Fibroblast of lung (primary cell): ENCODE results near the gene CDC42SE2. TPM values are rescaled to one million over a fixed set of nuclear protein-coding genes. Genes with fewer than 3 reads are reported as not detected.
"Not testable (repeated sequence)": the region's sequence is repeated elsewhere in the genome, so short reads cannot be mapped to it uniquely, and the experiment has no call there.

Experiments
- DNase-seq, 2 donors: peaks; one replicate each; pipeline versions ENCODE4 v3.0.0 to v3.0.0-alpha.2; 2010; ENCODE audit warnings: low read depth in 2 of 2
- H2AFZ ChIP-seq: 2 replicates; pipeline ENCODE4 v1.5.1; 2012; ENCODE audit warnings: low read length, control low read depth, inconsistent platforms
- H3K27ac ChIP-seq: 2 replicates; pipeline ENCODE4 v1.5.1; 2011; ENCODE audit warnings: low read length, control low read depth; ENCODE audit not compliant: insufficient read depth
- H3K27me3 ChIP-seq: 2 replicates; pipeline ENCODE4 v1.5.1; 2011; ENCODE audit warnings: mild to moderate bottlenecking, low read length; ENCODE audit not compliant: control insufficient read depth, insufficient read depth
- H3K36me3 ChIP-seq: 2 replicates; pipeline ENCODE4 v1.5.1; 2011; ENCODE audit warnings: low read length; ENCODE audit not compliant: control insufficient read depth, insufficient read depth
- H3K4me1 ChIP-seq: 2 replicates; pipeline ENCODE4 v1.5.1; 2011; ENCODE audit warnings: low read length; ENCODE audit not compliant: control insufficient read depth, insufficient read depth; ENCODE audit errors: extremely low read depth
- H3K4me2 ChIP-seq: 2 replicates; pipeline ENCODE4 v1.5.1; 2011; ENCODE audit warnings: low read length, control low read depth; ENCODE audit not compliant: insufficient read depth; ENCODE audit errors: extremely low read depth
- H3K4me3 ChIP-seq, 4 experiments: fragments of 200-600 bp in 1 of 4; sonication (generic) in 1 of 4; replicated peaks in 1 of 4; 2 replicates each; pipeline ENCODE4 v1.5.1; 2011 to 2016; ENCODE audit warnings: low read length in 4 of 4, low read depth in 3 of 4, mild to moderate bottlenecking in 3 of 4, control low read depth in 2 of 4, inconsistent platforms in 1 of 4, mixed read lengths in 1 of 4; ENCODE audit not compliant: insufficient read depth in 1 of 4; ENCODE audit errors: control extremely low read depth in 1 of 4
- H3K79me2 ChIP-seq: 2 replicates; pipeline ENCODE4 v1.5.1; 2012; ENCODE audit warnings: mild to moderate bottlenecking, low read length, inconsistent platforms; ENCODE audit not compliant: control insufficient read depth, insufficient read depth
- H3K9ac ChIP-seq: 2 replicates; pipeline ENCODE4 v1.5.1; 2011; ENCODE audit warnings: mild to moderate bottlenecking, low read length, control low read depth; ENCODE audit not compliant: insufficient read depth
- H3K9me3 ChIP-seq: 2 replicates; pipeline ENCODE4 v1.5.1; 2012; ENCODE audit warnings: low read depth, low read length; ENCODE audit not compliant: control insufficient read depth, insufficient read depth
- H4K20me1 ChIP-seq: 2 replicates; pipeline ENCODE4 v1.5.1; 2011; ENCODE audit warnings: low read length; ENCODE audit not compliant: control insufficient read depth, insufficient read depth; ENCODE audit errors: extremely low read depth
- EZH2 ChIP-seq: IDR thresholded peaks from 2 replicates; pipeline ENCODE4 v1.5.1; 2012; ENCODE audit warnings: low read length, control low read depth, mild to moderate bottlenecking; ENCODE audit errors: missing control alignments
- polyA plus RNA-seq, 2 donors: library from polyadenylated mRNA; depleted of rRNA in 1 of 2; stranded (reverse) in 1 of 2; unstranded in 1 of 2; fragments of >200 nt; gene quantifications; 2 replicates each; pipeline ENCODE4 v1.2.1, GENCODE V29; 2011 to 2012; ENCODE audit warnings: missing spikeins in 1 of 2
- total RNA-seq: library from RNA; depleted of rRNA; stranded (reverse); fragments of >200 nt; gene quantifications from 2 replicates; pipeline ENCODE4 v1.2.1, GENCODE V29; 2014
- TF ChIP-seq, protein P1 (sequence below), 2 donors: IDR thresholded peaks in 1 of 2; conservative IDR thresholded peaks in 1 of 2; 1 replicate in 1 of 2; 2 replicates in 1 of 2; pipeline ENCODE4 v1.5.1; 2011 to 2012; ENCODE audit warnings: low read length in 2 of 2, control low read depth in 1 of 2, inconsistent platforms in 1 of 2, low read depth in 1 of 2, mild to moderate bottlenecking in 1 of 2

CDC42SE2 gene
- total and polyA plus RNA-seq, 2 donors (not counting 1 experiment from before 2014, with no cell fraction given) = 26.1 to 26.5 TPM

DNA sequence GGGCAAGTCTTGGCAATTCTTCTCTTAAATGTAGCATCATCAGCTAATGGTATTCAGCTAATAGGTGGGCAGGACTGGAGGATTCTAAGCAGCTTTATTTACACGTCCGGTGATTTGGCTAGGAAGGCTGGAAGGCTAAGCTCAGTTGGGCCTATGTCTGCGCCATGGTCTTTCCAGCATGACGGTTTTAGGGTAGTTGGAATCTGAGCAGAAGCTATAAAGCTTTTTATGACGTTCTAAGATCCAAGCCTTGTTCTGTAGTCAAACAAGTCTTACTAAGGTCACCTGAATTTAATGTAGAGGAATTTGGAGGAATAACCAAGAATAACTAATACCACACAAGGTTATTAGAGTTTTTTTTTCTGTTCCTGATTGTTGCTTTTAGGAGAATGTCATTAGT is 66.2 kb downstream of the CDC42SE2 start:
- no peaks in the 10 kb centered on the region for H3K36me3 ChIP-seq
- H3K4me1 ChIP-seq = peaks cover 4% of the 10 kb centered on the region
- no peaks in the 10 kb centered on the region for H3K9me3 ChIP-seq
- no peak overlapping the region for H3K4me2 ChIP-seq
- TF ChIP-seq, protein P1, sequence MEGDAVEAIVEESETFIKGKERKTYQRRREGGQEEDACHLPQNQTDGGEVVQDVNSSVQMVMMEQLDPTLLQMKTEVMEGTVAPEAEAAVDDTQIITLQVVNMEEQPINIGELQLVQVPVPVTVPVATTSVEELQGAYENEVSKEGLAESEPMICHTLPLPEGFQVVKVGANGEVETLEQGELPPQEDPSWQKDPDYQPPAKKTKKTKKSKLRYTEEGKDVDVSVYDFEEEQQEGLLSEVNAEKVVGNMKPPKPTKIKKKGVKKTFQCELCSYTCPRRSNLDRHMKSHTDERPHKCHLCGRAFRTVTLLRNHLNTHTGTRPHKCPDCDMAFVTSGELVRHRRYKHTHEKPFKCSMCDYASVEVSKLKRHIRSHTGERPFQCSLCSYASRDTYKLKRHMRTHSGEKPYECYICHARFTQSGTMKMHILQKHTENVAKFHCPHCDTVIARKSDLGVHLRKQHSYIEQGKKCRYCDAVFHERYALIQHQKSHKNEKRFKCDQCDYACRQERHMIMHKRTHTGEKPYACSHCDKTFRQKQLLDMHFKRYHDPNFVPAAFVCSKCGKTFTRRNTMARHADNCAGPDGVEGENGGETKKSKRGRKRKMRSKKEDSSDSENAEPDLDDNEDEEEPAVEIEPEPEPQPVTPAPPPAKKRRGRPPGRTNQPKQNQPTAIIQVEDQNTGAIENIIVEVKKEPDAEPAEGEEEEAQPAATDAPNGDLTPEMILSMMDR (conservative IDR thresholded peaks at IDR 0.05 in 1 of 2, IDR thresholded peaks at IDR 0.05 in 1 of 2; ENCODE audit: low read depth in 1 of 2, low read length in 2 of 2) = no peak
- no peak for TF ChIP-seq EZH2
- no peak overlapping the region for H3K9ac ChIP-seq
- DNase-seq = no peak
- H3K79me2 ChIP-seq = peaks cover 9% of the 10 kb centered on the region
- no peaks in the 10 kb centered on the region for H3K27me3 ChIP-seq
- no peak overlapping the region for H3K4me3 ChIP-seq
- no peak overlapping the region for H2AFZ ChIP-seq
- no peaks in the 10 kb centered on the region for H4K20me1 ChIP-seq
- H3K27ac ChIP-seq = no peak overlapping the region

DNA sequence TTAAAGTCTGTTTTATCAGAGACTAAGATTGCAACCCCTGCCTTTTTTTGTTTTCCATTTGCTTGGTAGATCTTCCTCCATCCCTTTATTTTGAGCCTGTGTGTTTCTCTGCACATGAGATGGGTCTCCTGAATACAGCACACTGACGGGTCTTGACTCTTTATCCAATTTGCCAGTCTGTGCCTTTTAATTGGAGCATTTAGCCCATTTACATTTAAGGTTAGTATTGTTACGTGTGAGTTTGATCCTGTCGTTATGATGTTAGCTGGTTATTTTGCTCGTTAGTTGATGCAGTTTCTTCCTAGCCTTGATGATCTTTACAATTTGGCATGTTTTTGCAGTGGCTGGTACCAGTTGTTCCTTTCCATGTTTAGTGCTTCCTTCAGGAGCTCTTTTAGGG is 71.9 kb downstream of the CDC42SE2 start:
- H4K20me1 ChIP-seq, H3K4me2 ChIP-seq, H3K27me3 ChIP-seq, H3K4me1 ChIP-seq, H3K9me3 ChIP-seq, H3K4me3 ChIP-seq, H3K9ac ChIP-seq, H2AFZ ChIP-seq, H3K36me3 ChIP-seq, H3K27ac ChIP-seq, H3K79me2 ChIP-seq, DNase-seq: not testable (repeated sequence)

DNA sequence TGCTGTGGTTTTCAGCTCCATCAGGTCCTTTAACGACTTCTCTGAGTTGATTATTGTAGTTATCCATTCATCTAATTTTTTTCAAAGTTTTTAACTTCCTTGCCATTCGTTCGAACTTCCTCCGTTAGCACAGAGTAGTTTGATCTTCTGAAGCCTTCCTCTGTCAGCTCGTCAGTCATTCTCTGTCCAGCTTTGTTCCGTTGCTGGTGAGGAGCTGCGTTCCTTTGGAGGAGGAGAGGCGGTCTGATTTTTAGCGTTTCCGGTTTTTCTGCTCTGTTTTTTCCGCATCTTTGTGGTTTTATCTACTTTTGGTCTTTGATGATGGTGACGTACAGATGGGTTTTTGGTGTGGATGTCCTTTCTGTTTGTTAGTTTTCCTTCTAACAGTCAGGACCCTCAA is 72.9 kb downstream of the CDC42SE2 start:
- not testable (repeated sequence) for H3K36me3 ChIP-seq, H4K20me1 ChIP-seq, DNase-seq, H3K4me1 ChIP-seq, H3K79me2 ChIP-seq, H3K27me3 ChIP-seq, H3K27ac ChIP-seq, H2AFZ ChIP-seq, H3K9ac ChIP-seq, H3K4me3 ChIP-seq, H3K4me2 ChIP-seq, H3K9me3 ChIP-seq

DNA sequence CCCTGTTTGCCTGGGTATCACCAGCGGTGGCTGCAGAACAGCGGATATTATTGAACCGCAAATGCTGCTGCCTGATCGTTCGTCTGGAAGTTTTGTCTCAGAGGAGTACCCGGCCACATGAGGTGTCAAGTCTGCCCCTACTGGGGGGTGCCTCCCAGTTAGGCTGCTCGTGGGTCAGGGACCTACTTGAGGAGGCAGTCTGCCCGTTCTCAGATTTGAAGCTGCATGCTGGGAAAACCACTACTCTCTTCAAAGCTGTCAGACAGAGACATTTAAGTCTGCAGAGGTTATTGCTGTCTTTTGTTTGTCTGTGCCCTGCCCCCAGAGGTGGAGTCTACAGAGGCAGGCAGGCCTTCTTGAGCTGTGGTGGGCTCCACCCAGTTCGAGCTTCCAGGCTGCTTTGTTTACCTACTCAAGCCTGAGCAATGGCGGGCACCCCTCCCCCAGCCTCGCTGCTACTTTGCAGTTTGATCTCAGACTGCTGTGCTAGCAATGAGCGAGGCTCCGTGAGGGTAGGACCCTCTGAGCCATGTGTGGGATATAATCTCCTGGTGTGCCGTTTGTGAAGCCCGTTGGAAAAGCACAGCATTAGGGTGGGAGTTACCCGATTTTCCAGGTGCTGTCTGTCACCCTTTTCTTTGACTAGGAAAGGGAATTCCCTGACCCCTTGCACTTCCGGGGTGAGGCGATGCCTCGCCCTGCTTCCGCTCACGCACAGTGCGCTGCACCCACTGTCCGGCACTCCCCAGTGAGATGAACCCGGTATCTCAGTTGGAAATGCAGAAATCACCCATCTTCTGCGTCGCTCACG is 73.6 kb downstream of the CDC42SE2 start:
- H3K4me1 ChIP-seq, H3K27me3 ChIP-seq, H3K9me3 ChIP-seq, H3K4me3 ChIP-seq, DNase-seq, H3K79me2 ChIP-seq, H3K9ac ChIP-seq, H3K36me3 ChIP-seq, H3K4me2 ChIP-seq, H4K20me1 ChIP-seq, H3K27ac ChIP-seq, H2AFZ ChIP-seq: not testable (repeated sequence)
